ENCODE measurements around the gene IL1RN. TPM values are rescaled to one million over a fixed set of nuclear protein-coding genes. Genes with fewer than 3 reads are reported as not detected.
A peak's percentile ranks its signal among the peaks of the same experiment; 100 is the strongest.

Gene IL1RN
- total and polyA plus RNA-seq, 2 of the 13 experiments (the other 11 are each of a cell fraction or from before 2014, with no cell fraction given) = 21.2 to 101 TPM

DNA sequence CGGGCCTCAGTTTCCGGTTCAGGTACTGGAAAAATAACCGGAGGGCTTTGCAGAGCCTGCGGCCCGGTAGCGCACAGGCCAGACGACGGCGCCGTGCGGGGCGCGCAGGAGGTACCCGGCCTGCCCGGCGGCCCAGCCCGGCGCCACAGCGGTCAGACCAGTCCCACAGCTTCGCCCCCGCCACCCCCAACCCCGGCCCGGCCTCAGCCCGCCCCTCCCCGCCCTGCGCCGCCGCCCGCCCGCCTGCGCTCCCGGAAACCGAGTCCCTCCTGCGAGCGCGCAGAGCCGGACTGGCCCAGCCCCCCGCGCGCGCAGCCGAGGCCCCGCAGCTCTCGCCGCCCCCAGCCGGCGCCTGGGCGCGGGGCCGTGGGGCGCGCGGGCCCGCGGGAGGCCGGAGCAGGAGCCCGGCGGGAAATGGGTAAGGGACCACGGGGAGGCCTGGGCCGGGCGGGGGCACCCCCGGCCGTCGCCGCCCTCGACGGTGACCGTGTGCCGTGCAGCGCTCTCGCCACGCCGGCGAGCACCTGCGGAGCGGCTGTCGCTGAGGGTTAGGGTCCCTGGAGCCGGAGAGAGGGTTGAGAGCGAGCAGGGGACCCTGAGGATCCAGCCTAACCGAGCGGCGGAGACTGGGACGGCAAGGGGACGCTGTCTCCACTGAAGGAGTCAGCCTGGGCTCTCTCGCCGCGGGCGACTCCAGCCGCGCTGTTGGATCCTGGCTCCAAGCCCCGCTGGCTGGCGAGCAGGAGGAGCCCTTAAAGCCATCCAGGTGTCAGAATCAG is 29.9 kb downstream of the IL1RN start (continued):
- TF ChIP-seq SIN3A (IDR thresholded peaks at IDR 0.05; ENCODE audit: borderline replicate concordance, low read depth, low read length) = no peak
- TF ChIP-seq, protein P1, sequence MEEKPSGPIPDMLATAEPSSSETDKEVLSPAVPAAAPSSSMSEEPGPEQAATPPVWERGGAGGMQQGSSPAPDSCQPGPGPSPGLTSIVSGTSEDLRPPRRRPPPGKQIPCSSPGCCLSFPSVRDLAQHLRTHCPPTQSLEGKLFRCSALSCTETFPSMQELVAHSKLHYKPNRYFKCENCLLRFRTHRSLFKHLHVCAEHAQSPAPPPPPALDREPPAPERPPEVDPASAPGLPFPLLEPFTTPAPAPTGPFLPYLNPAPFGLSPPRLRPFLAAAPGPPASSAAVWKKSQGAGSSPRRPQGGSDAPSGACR (CRISPR knock-in tag; IDR thresholded peaks at IDR 0.05) = no peak
- no peak for TF ChIP-seq ZNF550 (CRISPR knock-in tag; IDR thresholded peaks at IDR 0.05; ENCODE audit: borderline replicate concordance)
- peak; percentile 32; the same call in 1 of the 2 replicates for TF ChIP-seq ZSCAN31 (CRISPR knock-in tag; IDR thresholded peaks at IDR 0.05; ENCODE audit: low read depth)
- TF ChIP-seq ZNF563 (CRISPR knock-in tag; IDR thresholded peaks at IDR 0.05) = peak; percentile 93
- TF ChIP-seq KDM6A (CRISPR knock-in tag; IDR thresholded peaks at IDR 0.05; ENCODE audit: low read depth) = no peak
- no peak for TF ChIP-seq AKAP8 (CRISPR knock-in tag; IDR thresholded peaks at IDR 0.05)
- TF ChIP-seq SAFB2 (CRISPR knock-in tag; IDR thresholded peaks at IDR 0.05; ENCODE audit: borderline replicate concordance, low read depth) = no peak
- TF ChIP-seq, protein P2, sequence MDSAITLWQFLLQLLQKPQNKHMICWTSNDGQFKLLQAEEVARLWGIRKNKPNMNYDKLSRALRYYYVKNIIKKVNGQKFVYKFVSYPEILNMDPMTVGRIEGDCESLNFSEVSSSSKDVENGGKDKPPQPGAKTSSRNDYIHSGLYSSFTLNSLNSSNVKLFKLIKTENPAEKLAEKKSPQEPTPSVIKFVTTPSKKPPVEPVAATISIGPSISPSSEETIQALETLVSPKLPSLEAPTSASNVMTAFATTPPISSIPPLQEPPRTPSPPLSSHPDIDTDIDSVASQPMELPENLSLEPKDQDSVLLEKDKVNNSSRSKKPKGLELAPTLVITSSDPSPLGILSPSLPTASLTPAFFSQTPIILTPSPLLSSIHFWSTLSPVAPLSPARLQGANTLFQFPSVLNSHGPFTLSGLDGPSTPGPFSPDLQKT (CRISPR knock-in tag; IDR thresholded peaks at IDR 0.05; ENCODE audit: borderline replicate concordance) = no peak
- TF ChIP-seq STAT5B (CRISPR knock-in tag; IDR thresholded peaks at IDR 0.05) = no peak
- TF ChIP-seq ZNF496 (CRISPR knock-in tag; IDR thresholded peaks at IDR 0.05; ENCODE audit: insufficient replicate concordance) = no peak
- TF ChIP-seq MATR3 (CRISPR knock-in tag; IDR thresholded peaks at IDR 0.05) = no peak
- no peak for TF ChIP-seq KDM5A (IDR thresholded peaks at IDR 0.05; ENCODE audit: borderline replicate concordance, low read length)
- TF ChIP-seq, protein P3, sequence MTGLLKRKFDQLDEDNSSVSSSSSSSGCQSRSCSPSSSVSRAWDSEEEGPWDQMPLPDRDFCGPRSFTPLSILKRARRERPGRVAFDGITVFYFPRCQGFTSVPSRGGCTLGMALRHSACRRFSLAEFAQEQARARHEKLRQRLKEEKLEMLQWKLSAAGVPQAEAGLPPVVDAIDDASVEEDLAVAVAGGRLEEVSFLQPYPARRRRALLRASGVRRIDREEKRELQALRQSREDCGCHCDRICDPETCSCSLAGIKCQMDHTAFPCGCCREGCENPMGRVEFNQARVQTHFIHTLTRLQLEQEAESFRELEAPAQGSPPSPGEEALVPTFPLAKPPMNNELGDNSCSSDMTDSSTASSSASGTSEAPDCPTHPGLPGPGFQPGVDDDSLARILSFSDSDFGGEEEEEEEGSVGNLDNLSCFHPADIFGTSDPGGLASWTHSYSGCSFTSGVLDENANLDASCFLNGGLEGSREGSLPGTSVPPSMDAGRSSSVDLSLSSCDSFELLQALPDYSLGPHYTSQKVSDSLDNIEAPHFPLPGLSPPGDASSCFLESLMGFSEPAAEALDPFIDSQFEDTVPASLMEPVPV (CRISPR knock-in tag; IDR thresholded peaks at IDR 0.05) = no peak
- TF ChIP-seq, protein P4, sequence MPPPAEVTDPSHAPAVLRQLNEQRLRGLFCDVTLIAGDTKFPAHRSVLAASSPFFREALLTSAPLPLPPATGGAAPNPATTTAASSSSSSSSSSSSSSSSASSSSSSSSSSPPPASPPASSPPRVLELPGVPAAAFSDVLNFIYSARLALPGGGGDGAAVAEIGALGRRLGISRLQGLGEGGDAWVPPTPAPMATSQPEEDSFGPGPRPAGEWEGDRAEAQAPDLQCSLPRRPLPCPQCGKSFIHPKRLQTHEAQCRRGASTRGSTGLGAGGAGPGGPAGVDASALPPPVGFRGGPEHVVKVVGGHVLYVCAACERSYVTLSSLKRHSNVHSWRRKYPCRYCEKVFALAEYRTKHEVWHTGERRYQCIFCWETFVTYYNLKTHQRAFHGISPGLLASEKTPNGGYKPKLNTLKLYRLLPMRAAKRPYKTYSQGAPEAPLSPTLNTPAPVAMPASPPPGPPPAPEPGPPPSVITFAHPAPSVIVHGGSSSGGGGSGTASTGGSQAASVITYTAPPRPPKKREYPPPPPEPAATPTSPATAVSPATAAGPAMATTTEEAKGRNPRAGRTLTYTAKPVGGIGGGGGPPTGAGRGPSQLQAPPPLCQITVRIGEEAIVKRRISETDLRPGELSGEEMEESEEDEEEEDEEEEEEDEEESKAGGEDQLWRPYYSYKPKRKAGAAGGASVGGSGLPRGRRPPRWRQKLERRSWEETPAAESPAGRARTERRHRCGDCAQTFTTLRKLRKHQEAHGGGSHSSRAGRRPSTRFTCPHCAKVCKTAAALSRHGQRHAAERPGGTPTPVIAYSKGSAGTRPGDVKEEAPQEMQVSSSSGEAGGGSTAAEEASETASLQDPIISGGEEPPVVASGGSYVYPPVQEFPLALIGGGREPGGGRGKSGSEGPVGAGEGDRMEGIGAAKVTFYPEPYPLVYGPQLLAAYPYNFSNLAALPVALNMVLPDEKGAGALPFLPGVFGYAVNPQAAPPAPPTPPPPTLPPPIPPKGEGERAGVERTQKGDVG (CRISPR knock-in tag; IDR thresholded peaks at IDR 0.05; ENCODE audit: borderline replicate concordance) = no peak
- no peak for TF ChIP-seq RFX5 (IDR thresholded peaks at IDR 0.05; ENCODE audit: low read depth, low read length)
- TF ChIP-seq, protein P5, sequence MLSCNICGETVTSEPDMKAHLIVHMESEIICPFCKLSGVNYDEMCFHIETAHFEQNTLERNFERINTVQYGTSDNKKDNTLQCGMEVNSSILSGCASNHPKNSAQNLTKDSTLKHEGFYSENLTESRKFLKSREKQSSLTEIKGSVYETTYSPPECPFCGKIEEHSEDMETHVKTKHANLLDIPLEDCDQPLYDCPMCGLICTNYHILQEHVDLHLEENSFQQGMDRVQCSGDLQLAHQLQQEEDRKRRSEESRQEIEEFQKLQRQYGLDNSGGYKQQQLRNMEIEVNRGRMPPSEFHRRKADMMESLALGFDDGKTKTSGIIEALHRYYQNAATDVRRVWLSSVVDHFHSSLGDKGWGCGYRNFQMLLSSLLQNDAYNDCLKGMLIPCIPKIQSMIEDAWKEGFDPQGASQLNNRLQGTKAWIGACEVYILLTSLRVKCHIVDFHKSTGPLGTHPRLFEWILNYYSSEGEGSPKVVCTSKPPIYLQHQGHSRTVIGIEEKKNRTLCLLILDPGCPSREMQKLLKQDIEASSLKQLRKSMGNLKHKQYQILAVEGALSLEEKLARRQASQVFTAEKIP (CRISPR knock-in tag; IDR thresholded peaks at IDR 0.05; ENCODE audit: borderline replicate concordance) = no peak
- peak; percentile 48 for TF ChIP-seq AGO2 (optimal IDR thresholded peaks at IDR 0.05; ENCODE audit: low read depth, low read length)
- no peak for TF ChIP-seq REPIN1 (CRISPR knock-in tag; IDR thresholded peaks at IDR 0.05; ENCODE audit: borderline replicate concordance, low read depth)
- TF ChIP-seq ZKSCAN5 (CRISPR knock-in tag; IDR thresholded peaks at IDR 0.05) = no peak
